A673 (cell line): ENCODE data around the gene BCL10. TPM values are rescaled to one million over a fixed set of nuclear protein-coding genes. Genes with fewer than 3 reads are reported as not detected.

ENCODE experiments used
- BruUV-seq: library from RNA; stranded (reverse); fragments of 400-500 nt; replicated peaks from 2 replicates; lab custom pipeline; 2021; lab: Mats Ljungman, UMichigan
- CTCF ChIA-PET: fragments of 300-600 bp; sonication (Branson Sonifier 250); formaldehyde crosslinking; loops from one replicate; lab custom pipeline; 2022; ENCODE audit warnings: antibody characterized with exemption; lab: Charles Lee
- POLR2A ChIA-PET: fragments of 300-600 bp; sonication (Branson Sonifier 250); formaldehyde crosslinking; loops from one replicate; lab custom pipeline; 2022; ENCODE audit warnings: antibody characterized with exemption; ENCODE audit not compliant: low non-redundant PET; lab: Charles Lee
- DNase-seq: peaks from one replicate; pipeline ENCODE4 v3.0.0-alpha.2; 2015; ENCODE audit warnings: low spot score
- H3K27ac ChIP-seq: fragments of 200-600 bp; sonication (generic); 2 replicates; pipeline ENCODE4 v1.5.1; 2016; ENCODE audit warnings: mixed run types, low read depth, mild to moderate bottlenecking, mixed read lengths, antibody characterized with exemption, low read length; ENCODE audit not compliant: poor library complexity, severe bottlenecking
- H3K27me3 ChIP-seq: fragments of 200-600 bp; sonication (generic); replicated peaks from 2 replicates; pipeline ENCODE4 v1.6.1; 2017; ENCODE audit warnings: mixed run types, low read depth, mild to moderate bottlenecking, mixed read lengths, antibody characterized with exemption, low read length; ENCODE audit not compliant: insufficient read depth, poor library complexity
- H3K36me3 ChIP-seq: fragments of 200-600 bp; sonication (generic); 2 replicates; pipeline ENCODE4 v1.6.1; 2016; ENCODE audit warnings: mixed run types, mild to moderate bottlenecking, mixed read lengths, antibody characterized with exemption, low read length; ENCODE audit not compliant: insufficient read depth, poor library complexity, severe bottlenecking
- H3K4me1 ChIP-seq: fragments of 200-600 bp; sonication (generic); 2 replicates; pipeline ENCODE4 v1.6.1; 2017; ENCODE audit warnings: mixed run types, mild to moderate bottlenecking, mixed read lengths, antibody characterized with exemption, low read length; ENCODE audit not compliant: insufficient read depth, poor library complexity, severe bottlenecking
- H3K4me3 ChIP-seq: fragments of 200-600 bp; sonication (generic); 2 replicates; pipeline ENCODE4 v1.5.1; 2016; ENCODE audit warnings: low read depth, mixed run types, mild to moderate bottlenecking, mixed read lengths, low read length; ENCODE audit not compliant: poor library complexity, severe bottlenecking
- H3K9me3 ChIP-seq: fragments of 200-600 bp; sonication (generic); 2 replicates; pipeline ENCODE4 v1.6.1; 2016; ENCODE audit warnings: mixed run types, low read depth, mild to moderate bottlenecking, mixed read lengths, antibody characterized with exemption, low read length; ENCODE audit not compliant: poor library complexity, severe bottlenecking
- EZH2 ChIP-seq: fragments of 200-600 bp; sonication (generic); IDR thresholded peaks from 2 replicates; pipeline ENCODE4 v1.6.1; 2017; ENCODE audit warnings: borderline replicate concordance, low read depth, mild to moderate bottlenecking, mixed read lengths, antibody characterized with exemption, low read length; ENCODE audit not compliant: poor library complexity, severe bottlenecking
- intact Hi-C: fragments of 100-400 bp; cut with micrococcal nuclease; formaldehyde crosslinking; loops from one replicate; pipeline ENCODE4 v1.10.0; 2022; ENCODE audit not compliant: unreplicated experiment
- total RNA-seq: library from RNA; stranded (reverse); gene quantifications from 2 replicates; pipeline ENCODE4 v1.2.3, GENCODE V29; 2021
- TF ChIP-seq, protein P1 (sequence below): fragments of 300-800, 200-600 bp; sonication (generic); conservative IDR thresholded peaks from 2 replicates; pipeline ENCODE4 v1.5.1; 2017; ENCODE audit warnings: low read depth, mild to moderate bottlenecking, antibody characterized with exemption, low read length, moderate library complexity, mixed read lengths

Gene BCL10
- total RNA-seq, 1 experiment from 2014 or later: 20.9 TPM

DNA sequence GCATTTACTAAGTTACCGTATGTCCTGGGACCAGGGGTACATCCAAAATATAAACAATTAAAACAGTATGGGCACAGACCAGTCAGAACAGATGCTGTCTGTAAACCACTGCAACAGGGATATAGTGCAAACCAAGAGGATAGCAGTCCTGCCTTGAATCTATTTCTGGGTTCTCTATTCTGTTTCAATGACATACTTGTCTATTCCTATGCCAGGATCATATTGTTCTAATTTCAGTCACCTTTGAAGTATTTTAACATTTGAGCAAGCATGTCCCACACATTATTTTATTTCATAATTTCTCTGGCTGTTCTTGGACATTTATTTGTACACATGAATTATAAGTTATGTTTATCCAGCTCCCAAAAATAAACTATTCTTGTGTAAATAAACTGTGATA, 47.5 kb downstream of the BCL10 start:
- no TSS peak for BruUV-seq
- POLR2A ChIA-PET: no interaction called here

DNA sequence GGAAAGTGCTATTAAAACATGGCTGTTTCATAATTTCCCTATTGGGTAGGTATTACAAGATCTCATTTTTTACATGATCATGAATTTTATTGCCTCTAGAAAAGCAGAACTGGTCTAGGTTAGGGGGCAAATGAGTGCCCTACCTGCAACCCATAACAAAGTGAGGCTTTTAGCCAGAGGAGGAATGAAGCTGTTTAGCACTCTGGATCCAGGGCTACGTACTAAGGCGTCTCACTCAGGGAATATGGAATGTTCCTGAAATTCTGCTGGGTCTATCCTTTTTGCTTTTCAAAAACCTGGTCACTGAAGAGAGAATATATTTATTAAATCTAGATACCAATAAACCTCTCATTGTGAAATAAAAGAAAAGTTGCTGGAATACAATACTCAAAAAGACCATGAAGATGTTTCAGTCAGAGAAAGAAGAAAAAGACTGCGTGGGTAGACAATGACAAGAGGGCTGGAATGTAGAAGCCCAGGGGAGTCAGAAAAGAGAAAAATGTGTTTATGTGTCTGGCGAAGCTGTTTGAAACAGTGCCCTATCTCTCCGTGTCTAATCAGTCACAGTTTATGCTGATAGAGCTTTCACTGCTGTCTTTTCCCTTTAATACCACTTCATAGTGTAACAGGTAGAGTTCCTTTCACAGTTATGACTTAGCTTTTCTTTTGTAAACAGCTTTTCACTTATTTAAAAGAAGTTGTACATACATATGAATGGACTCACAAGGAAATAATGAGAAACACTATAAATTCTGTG, 50.6 kb downstream of the BCL10 start:
- POLR2A ChIA-PET: no interaction called here
- H3K36me3 ChIP-seq: no peaks in the 10 kb centered on the region
- intact Hi-C loops: no loop called here
- TF ChIP-seq, protein P1, sequence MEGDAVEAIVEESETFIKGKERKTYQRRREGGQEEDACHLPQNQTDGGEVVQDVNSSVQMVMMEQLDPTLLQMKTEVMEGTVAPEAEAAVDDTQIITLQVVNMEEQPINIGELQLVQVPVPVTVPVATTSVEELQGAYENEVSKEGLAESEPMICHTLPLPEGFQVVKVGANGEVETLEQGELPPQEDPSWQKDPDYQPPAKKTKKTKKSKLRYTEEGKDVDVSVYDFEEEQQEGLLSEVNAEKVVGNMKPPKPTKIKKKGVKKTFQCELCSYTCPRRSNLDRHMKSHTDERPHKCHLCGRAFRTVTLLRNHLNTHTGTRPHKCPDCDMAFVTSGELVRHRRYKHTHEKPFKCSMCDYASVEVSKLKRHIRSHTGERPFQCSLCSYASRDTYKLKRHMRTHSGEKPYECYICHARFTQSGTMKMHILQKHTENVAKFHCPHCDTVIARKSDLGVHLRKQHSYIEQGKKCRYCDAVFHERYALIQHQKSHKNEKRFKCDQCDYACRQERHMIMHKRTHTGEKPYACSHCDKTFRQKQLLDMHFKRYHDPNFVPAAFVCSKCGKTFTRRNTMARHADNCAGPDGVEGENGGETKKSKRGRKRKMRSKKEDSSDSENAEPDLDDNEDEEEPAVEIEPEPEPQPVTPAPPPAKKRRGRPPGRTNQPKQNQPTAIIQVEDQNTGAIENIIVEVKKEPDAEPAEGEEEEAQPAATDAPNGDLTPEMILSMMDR: no peak
- TF ChIP-seq EZH2: no peak
- H3K27me3 ChIP-seq: no peaks in the 10 kb centered on the region
- peaks cover 28% of the 10 kb centered on the region for H3K4me1 ChIP-seq
- H3K27ac ChIP-seq: peak overlapping the region; percentile 19
- DNase-seq: peak; percentile 74
- BruUV-seq: no TSS peak
- CTCF ChIA-PET: interaction anchor here (0.5 kb wide), 1 partner anchor 34 kb away, joined by 3 read pairs; no protein-coding TSS in a partner anchor
- H3K4me3 ChIP-seq: no peak overlapping the region
- no peaks in the 10 kb centered on the region for H3K9me3 ChIP-seq

More for the DNA sequence above, 47.5 kb downstream of the BCL10 start:
- DNase-seq: no peak
- Histone ChIP-seq H3K36me3 (no peaks in the 10 kb centered on the region), H3K4me1 (peaks cover 28% of the 10 kb centered on the region), H3K27me3 (no peaks in the 10 kb centered on the region), H3K9me3 (no peaks in the 10 kb centered on the region), H3K27ac (no peak overlapping the region), H3K4me3 (no peak overlapping the region)
- intact Hi-C loops: no loop called here
- TF ChIP-seq, protein P1: no peak
- TF ChIP-seq EZH2: no peak
- CTCF ChIA-PET: no interaction called here

DNA sequence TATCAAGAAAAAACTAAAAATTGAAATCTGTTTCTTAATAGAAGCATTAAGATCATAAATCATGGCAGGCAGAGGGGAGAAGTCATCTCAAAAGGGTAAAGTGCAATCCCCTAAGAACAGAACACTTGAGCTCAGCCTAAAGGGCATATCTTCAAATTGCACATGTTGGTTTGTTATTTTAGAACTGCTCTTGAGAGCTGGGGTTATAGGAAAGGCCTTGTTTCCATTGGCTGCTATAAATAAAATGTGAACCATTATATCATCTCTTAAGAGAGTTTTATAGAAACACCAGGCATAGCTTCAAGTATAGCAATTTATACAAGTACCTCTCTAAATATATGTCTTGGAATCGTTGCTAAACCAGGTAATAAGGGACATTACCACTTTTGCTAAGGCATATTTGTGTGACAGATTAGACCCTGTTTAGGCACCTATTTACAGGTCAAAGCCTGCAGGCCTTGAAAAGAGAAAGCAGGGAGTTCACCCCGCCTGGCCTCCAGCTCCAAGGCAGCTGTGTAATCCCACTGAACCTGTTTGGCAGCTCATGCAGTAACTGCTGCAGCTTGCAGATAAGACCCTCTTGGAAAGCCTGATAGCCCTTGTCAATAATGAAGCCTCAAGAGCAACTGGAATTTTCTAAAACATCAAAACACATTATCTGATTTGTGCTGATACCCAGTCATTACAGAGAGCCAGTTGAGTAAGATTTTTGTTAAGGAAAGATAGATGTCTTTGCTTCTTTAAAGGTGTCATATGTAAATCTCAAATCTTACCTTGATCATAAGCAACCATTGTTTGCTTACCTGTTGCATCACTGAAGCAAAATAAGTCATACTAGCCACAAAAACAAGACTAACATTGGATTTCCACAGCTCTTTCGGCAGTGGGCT, 51.5 kb downstream of the BCL10 start:
- DNase-seq: no peak
- intact Hi-C loops: no loop called here
- Histone ChIP-seq H3K27me3 (no peaks in the 10 kb centered on the region), H3K4me1 (peaks cover 28% of the 10 kb centered on the region), H3K36me3 (no peaks in the 10 kb centered on the region), H3K9me3 (no peaks in the 10 kb centered on the region), H3K4me3 (no peak overlapping the region), H3K27ac (peak overlapping the region; percentile 19)
- TF ChIP-seq, protein P1: no peak
- no peak for TF ChIP-seq EZH2
- ChIA-PET POLR2A (interaction anchor here (0.7 kb wide), 1 partner anchor 1533 kb away, joined by 3 read pairs; no protein-coding TSS in a partner anchor), CTCF (interaction anchor here (0.6 kb wide), 1 partner anchor 38 kb away, joined by 3 read pairs; no protein-coding TSS in a partner anchor)
- BruUV-seq: no TSS peak
